WTC11 (cell line): ENCODE results near the gene LRRC8D. TPM values are rescaled to one million over a fixed set of nuclear protein-coding genes. Genes with fewer than 3 reads are reported as not detected.
A peak's percentile ranks its signal among the peaks of the same experiment; 100 is the strongest.

ENCODE experiments used
- ATAC-seq: fragments of 200-7000 bp; cut with Tn5 transposase; 2 replicates; pipeline ENCODE4 v1.10.0; 2021; ENCODE audit warnings: mild to moderate bottlenecking, moderate library complexity
- CTCF ChIA-PET: fragments of 300-600 bp; sonication (Branson Sonifier 250); formaldehyde crosslinking; loops from one replicate; lab custom pipeline; 2021; ENCODE audit warnings: antibody characterized with exemption; lab: Charles Lee
- POLR2A ChIA-PET: fragments of 350-600 bp; sonication (Branson Sonifier 250); formaldehyde crosslinking; loops from one replicate; lab custom pipeline; 2021; ENCODE audit warnings: antibody characterized with exemption; lab: Charles Lee
- DNase-seq: peaks from one replicate; pipeline ENCODE4 v3.0.0; 2021; ENCODE audit warnings: low spot score
- H3K27ac Mint-ChIP-seq: 2 replicates; pipeline ENCODE4 v1.8.0; 2021; ENCODE audit warnings: mixed read lengths
- H3K27me3 Mint-ChIP-seq: 2 replicates; pipeline ENCODE4 v1.8.0; 2021; ENCODE audit warnings: low read depth, mild to moderate bottlenecking, moderate library complexity, mixed read lengths
- H3K36me3 Mint-ChIP-seq: 2 replicates; pipeline ENCODE4 v1.8.0; 2021; ENCODE audit warnings: mixed read lengths
- H3K4me1 Mint-ChIP-seq: 2 replicates; pipeline ENCODE4 v1.8.0; 2022; ENCODE audit warnings: mixed read lengths
- H3K4me3 Mint-ChIP-seq: 2 replicates; pipeline ENCODE4 v1.8.0; 2021; ENCODE audit warnings: mild to moderate bottlenecking, moderate library complexity, mixed read lengths
- H3K9me3 Mint-ChIP-seq: 2 replicates; pipeline ENCODE4 v1.8.0; 2021; ENCODE audit warnings: mixed read lengths
- ATF6 ChIP-seq: sonication (generic); formaldehyde crosslinking; IDR thresholded peaks from 2 replicates; pipeline ENCODE4 v1.8.1; 2023; ENCODE audit warnings: mild to moderate bottlenecking, missing genetic modification reagents
- ERG ChIP-seq: fragments of 250-450 bp; sonication (Bioruptor Pico); IDR thresholded peaks from 2 replicates; pipeline ENCODE4 v1.8.0; 2021; ENCODE audit warnings: mild to moderate bottlenecking
- FOXP4 ChIP-seq: sonication (generic); formaldehyde crosslinking; IDR thresholded peaks from 2 replicates; pipeline ENCODE4 v1.8.0; 2022; ENCODE audit warnings: mild to moderate bottlenecking, missing genetic modification reagents
- GRHL2 ChIP-seq: fragments of 250-450 bp; sonication (Bioruptor Pico); IDR thresholded peaks from 2 replicates; pipeline ENCODE4 v1.8.0; 2022; ENCODE audit warnings: mild to moderate bottlenecking, moderate library complexity; ENCODE audit not compliant: insufficient replicate concordance, severe bottlenecking
- MYBL2 ChIP-seq: sonication (generic); formaldehyde crosslinking; IDR thresholded peaks from 2 replicates; pipeline ENCODE4 v1.8.1; 2023; ENCODE audit warnings: mild to moderate bottlenecking, moderate library complexity, missing genetic modification reagents
- TP53 ChIP-seq: sonication (generic); formaldehyde crosslinking; IDR thresholded peaks from 2 replicates; pipeline ENCODE4 v1.8.1; 2023; ENCODE audit warnings: mild to moderate bottlenecking, missing genetic modification reagents
- USF2 ChIP-seq: sonication (generic); formaldehyde crosslinking; IDR thresholded peaks from 2 replicates; pipeline ENCODE4 v1.8.1; 2023; ENCODE audit warnings: mild to moderate bottlenecking, missing genetic modification reagents, moderate library complexity
- ZNF425 ChIP-seq: fragments of 250-450 bp; sonication (Bioruptor Pico); conservative IDR thresholded peaks from 2 replicates; pipeline ENCODE4 v1.9.0; 2021; ENCODE audit warnings: mild to moderate bottlenecking
- ZNF532 ChIP-seq: fragments of 250-450 bp; sonication (Bioruptor Pico); IDR thresholded peaks from 2 replicates; pipeline ENCODE4 v1.9.0; 2021; ENCODE audit warnings: mild to moderate bottlenecking, borderline replicate concordance
- total RNA-seq: library from RNA; stranded (reverse); gene quantifications from 3 replicates; pipeline ENCODE4 v1.2.3, GENCODE V29; 2021

LRRC8D gene
- total RNA-seq, 1 experiment from 2014 or later, result 42.6 TPM

GRCh38 chr1:89931964-89932363, 111.1 kb downstream of the LRRC8D start (continued):
- TF ChIP-seq ERG (CRISPR knock-in tag) (no peak), TP53 (CRISPR knock-in tag) (no peak)

GRCh38 chr1:89932598-89933364, 111.9 kb downstream of the LRRC8D start:
- Mint-ChIP-seq H3K27me3 (no peaks in the 10 kb centered on the region), H3K27ac (peak overlapping the region; percentile 92), H3K4me3 (no peak overlapping the region), H3K36me3 (peaks cover 39% of the 10 kb centered on the region), H3K9me3 (peaks cover 12% of the 10 kb centered on the region), H3K4me1 (peaks cover 74% of the 10 kb centered on the region)
- TF ChIP-seq GRHL2, result no peak
- 0 out of 2 replicates have a peak, but pooled peaks have one; percentile 2 for TF ChIP-seq ZNF425 (CRISPR knock-in tag)
- TF ChIP-seq MYBL2, result no peak
- 0 out of 2 replicates have a peak, but pooled peaks have one; percentile 24 for TF ChIP-seq USF2 (CRISPR knock-in tag)
- peak; percentile 34; the same call in 1 of the 2 replicates for TF ChIP-seq FOXP4 (CRISPR knock-in tag)
- TF ChIP-seq ATF6, result no peak
- TF ChIP-seq ZNF532 (CRISPR knock-in tag), result 0 out of 2 replicates have a peak, but pooled peaks have one; percentile 29
- DNase-seq (no peak), ATAC-seq (no peak; the same call in 1 of the 2 replicates)
- POLR2A ChIA-PET, result interaction anchor here (1.4 kb wide), 1 partner anchor 112 kb away, joined by 7 read pairs; the partner anchor contains the start of gene LRRC8D
- CTCF ChIA-PET, result interaction anchor here (1.0 kb wide), 1 partner anchor 128 kb away, joined by 3 read pairs; no protein-coding TSS in a partner anchor
